Hepatocyte (in vitro differentiated cells): Measurements from ENCODE around the gene DUSP16.

Source experiments
- CTCF ChIP-seq: fragments of 200-600 bp; sonication (generic); IDR thresholded peaks from 2 replicates; pipeline ENCODE4 v1.5.1; 2016; ENCODE audit warnings: antibody characterized with exemption, mild to moderate bottlenecking; ENCODE audit not compliant: poor library complexity
- EZH2 ChIP-seq: fragments of 200-600 bp; sonication (generic); IDR thresholded peaks from 2 replicates; pipeline ENCODE4 v1.6.1; 2016; ENCODE audit warnings: antibody characterized with exemption, mild to moderate bottlenecking, borderline replicate concordance
- EZH2phosphoT487 ChIP-seq: fragments of 200-600 bp; sonication (generic); IDR thresholded peaks from one replicate; pipeline ENCODE4 v1.6.1; 2018; ENCODE audit warnings: antibody characterized with exemption, mild to moderate bottlenecking, low read depth, moderate library complexity; ENCODE audit not compliant: unreplicated experiment, severe bottlenecking

GRCh38 chr12:12460935-12461922 lies 101.4 kb downstream of the DUSP16 start:
- TF ChIP-seq CTCF, result no peak
- no peak for TF ChIP-seq EZH2
- TF ChIP-seq EZH2phosphoT487, result no peak
